Inferior parietal cortex (tissue), 1 donor: ENCODE data around the gene NCAM1.

ENCODE experiments used
- DNase-seq: peaks from one replicate; pipeline ENCODE4 v3.0.0-alpha.2; 2016; ENCODE audit errors: extremely low spot score

NCAM1 gene

GRCh38 chr11:113168354-113169342 lies 207.4 kb downstream of the NCAM1 start:
- no peak for DNase-seq

GRCh38 chr11:113172382-113172951 lies 211.2 kb downstream of the NCAM1 start:
- no peak for DNase-seq

- no peak for DNase-seq
Measured at GRCh38 chr11:113173126-113173525, 211.9 kb downstream of the NCAM1 start.

- DNase-seq: no peak
Measured at GRCh38 chr11:113174882-113175281, 213.7 kb downstream of the NCAM1 start.

GRCh38 chr11:113176599-113177360 lies 215.6 kb downstream of the NCAM1 start:
- no peak for DNase-seq

GRCh38 chr11:113177671-113178070 lies 216.5 kb downstream of the NCAM1 start:
- DNase-seq: no peak

GRCh38 chr11:113178381-113179070 lies 217.3 kb downstream of the NCAM1 start:
- DNase-seq: peak; percentile 22

GRCh38 chr11:113179181-113179704 lies 218.0 kb downstream of the NCAM1 start:
- DNase-seq: no peak

GRCh38 chr11:113181094-113181493 lies 219.9 kb downstream of the NCAM1 start:
- DNase-seq: no peak

GRCh38 chr11:113182288-113182687 lies 221.1 kb downstream of the NCAM1 start:
- DNase-seq: no peak

GRCh38 chr11:113184498-113184897 lies 223.3 kb downstream of the NCAM1 start:
- no peak for DNase-seq

- DNase-seq: no peak
Measured at GRCh38 chr11:113188371-113188834, 227.2 kb downstream of the NCAM1 start.

GRCh38 chr11:113189909-113190667 lies 228.9 kb downstream of the NCAM1 start:
- DNase-seq: no peak

GRCh38 chr11:113192121-113192925 lies 231.1 kb downstream of the NCAM1 start:
- no peak for DNase-seq

- no peak for DNase-seq
Measured at GRCh38 chr11:113193016-113193415, 231.8 kb downstream of the NCAM1 start.

GRCh38 chr11:113193946-113194345 lies 232.7 kb downstream of the NCAM1 start:
- DNase-seq: peak; percentile 9

- DNase-seq: no peak
Measured at GRCh38 chr11:113195728-113196127, 234.5 kb downstream of the NCAM1 start.

GRCh38 chr11:113197446-113197845 lies 236.2 kb downstream of the NCAM1 start:
- DNase-seq: no peak

GRCh38 chr11:113198972-113199661 lies 237.9 kb downstream of the NCAM1 start:
- peak; percentile 74 for DNase-seq
